Esophagus squamous epithelium (tissue), 4 donors: ENCODE data around the gene ZCCHC9.

Experiments
- POLR2A ChIP-seq, 4 donors: fragments of 450-650 bp; IDR thresholded peaks; one replicate each; pipeline ENCODE4 v1.6.1; 2017; ENCODE audit warnings: antibody characterized with exemption in 4 of 4, mild to moderate bottlenecking in 4 of 4, moderate library complexity in 3 of 4
- TF ChIP-seq, protein P1 (sequence below), 6 experiments: fragments of 450-650 bp in 4 of 6; fragments of 200-600 bp in 2 of 6; sonication (generic) in 2 of 6; IDR thresholded peaks; one replicate each; pipeline ENCODE4 v1.5.1; 2016 to 2019; ENCODE audit warnings: antibody characterized with exemption in 6 of 6, mild to moderate bottlenecking in 4 of 6, moderate library complexity in 4 of 6

GRCh38 chr5:81283976-81284375, 17.4 kb upstream of the ZCCHC9 start:
- TF ChIP-seq, protein P1, sequence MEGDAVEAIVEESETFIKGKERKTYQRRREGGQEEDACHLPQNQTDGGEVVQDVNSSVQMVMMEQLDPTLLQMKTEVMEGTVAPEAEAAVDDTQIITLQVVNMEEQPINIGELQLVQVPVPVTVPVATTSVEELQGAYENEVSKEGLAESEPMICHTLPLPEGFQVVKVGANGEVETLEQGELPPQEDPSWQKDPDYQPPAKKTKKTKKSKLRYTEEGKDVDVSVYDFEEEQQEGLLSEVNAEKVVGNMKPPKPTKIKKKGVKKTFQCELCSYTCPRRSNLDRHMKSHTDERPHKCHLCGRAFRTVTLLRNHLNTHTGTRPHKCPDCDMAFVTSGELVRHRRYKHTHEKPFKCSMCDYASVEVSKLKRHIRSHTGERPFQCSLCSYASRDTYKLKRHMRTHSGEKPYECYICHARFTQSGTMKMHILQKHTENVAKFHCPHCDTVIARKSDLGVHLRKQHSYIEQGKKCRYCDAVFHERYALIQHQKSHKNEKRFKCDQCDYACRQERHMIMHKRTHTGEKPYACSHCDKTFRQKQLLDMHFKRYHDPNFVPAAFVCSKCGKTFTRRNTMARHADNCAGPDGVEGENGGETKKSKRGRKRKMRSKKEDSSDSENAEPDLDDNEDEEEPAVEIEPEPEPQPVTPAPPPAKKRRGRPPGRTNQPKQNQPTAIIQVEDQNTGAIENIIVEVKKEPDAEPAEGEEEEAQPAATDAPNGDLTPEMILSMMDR (IDR thresholded peaks at IDR 0.05), result no peak
- TF ChIP-seq POLR2A (IDR thresholded peaks at IDR 0.05), result no peak
